Smooth muscle cell (in vitro differentiated cells): ENCODE results near the gene POGK. TPM values are rescaled to one million over a fixed set of nuclear protein-coding genes. Genes with fewer than 3 reads are reported as not detected.
A peak's percentile ranks its signal among the peaks of the same experiment; 100 is the strongest.
"Not testable (repeated sequence)": the region's sequence is repeated elsewhere in the genome, so short reads cannot be mapped to it uniquely, and the experiment has no call there.

Experiments
- DNase-seq: peaks from one replicate; lab custom pipeline; 2025; ENCODE audit not compliant: unreplicated experiment; lab: John Stamatoyannopoulos, UW
- H2AFZ ChIP-seq: fragments of 200-600 bp; sonication (generic); 2 replicates; pipeline ENCODE4 v1.6.0; 2016; ENCODE audit warnings: antibody characterized with exemption, low read depth, mild to moderate bottlenecking
- H3F3A ChIP-seq: fragments of 200-600 bp; sonication (generic); 2 replicates; pipeline ENCODE4 v1.6.0; 2017; ENCODE audit warnings: antibody characterized with exemption, low read depth
- H3K27ac ChIP-seq: fragments of 200-600 bp; sonication (generic); 2 replicates; pipeline ENCODE4 v1.5.1; 2016; ENCODE audit warnings: low read depth, mild to moderate bottlenecking
- H3K27me3 ChIP-seq: fragments of 200-600 bp; sonication (generic); 2 replicates; pipeline ENCODE4 v1.6.1; 2016; ENCODE audit warnings: low read depth, mild to moderate bottlenecking
- H3K36me3 ChIP-seq: fragments of 200-600 bp; sonication (generic); 2 replicates; pipeline ENCODE4 v1.5.1; 2016; ENCODE audit warnings: low read depth
- H3K4me1 ChIP-seq: fragments of 200-600 bp; sonication (generic); 2 replicates; pipeline ENCODE4 v1.5.1; 2016; ENCODE audit warnings: low read depth
- H3K4me2 ChIP-seq: fragments of 200-600 bp; sonication (generic); 2 replicates; pipeline ENCODE4 v1.6.0; 2016; ENCODE audit warnings: mild to moderate bottlenecking
- H3K4me3 ChIP-seq: fragments of 200-600 bp; sonication (generic); 2 replicates; pipeline ENCODE4 v1.5.1; 2016; ENCODE audit warnings: mild to moderate bottlenecking
- H3K79me2 ChIP-seq: fragments of 200-600 bp; sonication (generic); 2 replicates; pipeline ENCODE4 v1.6.0; 2016; ENCODE audit warnings: low read depth, mild to moderate bottlenecking
- H3K9ac ChIP-seq: fragments of 200-600 bp; sonication (generic); 2 replicates; pipeline ENCODE4 v1.6.0; 2016; ENCODE audit warnings: low read depth
- H3K9me3 ChIP-seq: fragments of 200-600 bp; sonication (generic); replicated peaks from 2 replicates; pipeline ENCODE4 v1.5.1; 2016; ENCODE audit warnings: low read depth
- H4K20me1 ChIP-seq: fragments of 200-600 bp; sonication (generic); 2 replicates; pipeline ENCODE4 v1.6.0; 2016; ENCODE audit warnings: low read depth
- CTCF ChIP-seq: fragments of 200-600 bp; sonication (generic); IDR thresholded peaks from 2 replicates; pipeline ENCODE4 v1.5.1; 2017; ENCODE audit warnings: borderline replicate concordance, mild to moderate bottlenecking, antibody characterized with exemption; ENCODE audit not compliant: insufficient read depth, poor library complexity, severe bottlenecking
- WGBS: methylation state at CpG from one replicate; pipeline ENCODE4 v1.1.7; 2016; ENCODE audit warnings: low lambda C conversion rate; 5-methylcytosine and 5-hydroxymethylcytosine counted together
- polyA plus RNA-seq: library from polyadenylated mRNA; unstranded; fragments of >200 nt; fragmentation: Nextera tagmentation; extraction: Ambion mirVana; gene quantifications from 2 replicates; pipeline ENCODE4 v1.2.1, GENCODE V29; 2016
- total RNA-seq: library from RNA; depleted of rRNA; stranded (reverse); fragments of >200 nt; gene quantifications from 2 replicates; pipeline ENCODE4 v1.2.3, GENCODE V29; 2014

Gene POGK
- total and polyA plus RNA-seq, 2 experiments from 2014 or later = 9.7 to 23.4 TPM

- DNase-seq = no peak
- Histone ChIP-seq H3K79me2 (no peaks in the 10 kb centered on the region), H4K20me1 (no peaks in the 10 kb centered on the region), H3F3A (no peaks in the 10 kb centered on the region), H3K36me3 (no peaks in the 10 kb centered on the region), H3K4me1 (no peaks in the 10 kb centered on the region), H2AFZ (no peak overlapping the region), H3K27me3 (no peaks in the 10 kb centered on the region), H3K9ac (no peak overlapping the region), H3K4me3 (no peak overlapping the region), H3K9me3 (no peaks in the 10 kb centered on the region), H3K27ac (no peak overlapping the region), H3K4me2 (no peak overlapping the region)
- TF ChIP-seq CTCF = peak; percentile 15
- 72% methylated on average over 7 of the region's 7 CpGs for WGBS
Measured at GRCh38 chr1:166822385-166822784, 16.9 kb upstream of the POGK start.

- H3K27ac ChIP-seq = no peak overlapping the region
- DNase-seq = no peak
- no peaks in the 10 kb centered on the region for H4K20me1 ChIP-seq
- H2AFZ ChIP-seq = no peak overlapping the region
- H3K9ac ChIP-seq = no peak overlapping the region
- H3K4me3 ChIP-seq = no peak overlapping the region
- no peaks in the 10 kb centered on the region for H3K27me3 ChIP-seq
- no peak overlapping the region for H3K4me2 ChIP-seq
- no peak for TF ChIP-seq CTCF
- H3K79me2 ChIP-seq = no peaks in the 10 kb centered on the region
- H3K4me1 ChIP-seq = no peaks in the 10 kb centered on the region
- no peaks in the 10 kb centered on the region for H3K36me3 ChIP-seq
- no peaks in the 10 kb centered on the region for H3K9me3 ChIP-seq
- no peaks in the 10 kb centered on the region for H3F3A ChIP-seq
Measured at GRCh38 chr1:166827426-166827825, 11.8 kb upstream of the POGK start.

GRCh38 chr1:166829762-166830161 lies 9.5 kb upstream of the POGK start:
- H2AFZ ChIP-seq, H3K9me3 ChIP-seq, H3K27me3 ChIP-seq, H3K9ac ChIP-seq, H3K36me3 ChIP-seq, DNase-seq, H3K4me3 ChIP-seq, H3K4me1 ChIP-seq, H4K20me1 ChIP-seq, H3K27ac ChIP-seq, H3K4me2 ChIP-seq, H3F3A ChIP-seq, H3K79me2 ChIP-seq: not testable (repeated sequence)
- 62% methylated on average over 1 of the region's 1 CpG for WGBS

- Histone ChIP-seq H3K9ac (no peak overlapping the region), H3K9me3 (no peaks in the 10 kb centered on the region), H3F3A (peaks cover 4% of the 10 kb centered on the region), H3K79me2 (no peaks in the 10 kb centered on the region), H3K4me3 (no peak overlapping the region), H3K4me2 (no peak overlapping the region), H2AFZ (no peak overlapping the region), H3K27ac (no peak overlapping the region), H3K27me3 (peaks cover 4% of the 10 kb centered on the region), H3K36me3 (no peaks in the 10 kb centered on the region), H4K20me1 (peaks cover 7% of the 10 kb centered on the region), H3K4me1 (peaks cover 20% of the 10 kb centered on the region)
- no peak for TF ChIP-seq CTCF
- no peak for DNase-seq
- WGBS = 97% methylated on average over 4 of the region's 4 CpGs
Measured at GRCh38 chr1:166836733-166837132, 2.5 kb upstream of the POGK start.
